NCI-H2029 (cell line): Measurements from ENCODE around the gene OIP5.
"Not testable (repeated sequence)": the region's sequence is repeated elsewhere in the genome, so short reads cannot be mapped to it uniquely, and the experiment has no call there.

Source experiments
- DNase-seq: peaks from one replicate; lab custom pipeline; 2025; lab: John Stamatoyannopoulos, UW

The OIP5 gene

DNA sequence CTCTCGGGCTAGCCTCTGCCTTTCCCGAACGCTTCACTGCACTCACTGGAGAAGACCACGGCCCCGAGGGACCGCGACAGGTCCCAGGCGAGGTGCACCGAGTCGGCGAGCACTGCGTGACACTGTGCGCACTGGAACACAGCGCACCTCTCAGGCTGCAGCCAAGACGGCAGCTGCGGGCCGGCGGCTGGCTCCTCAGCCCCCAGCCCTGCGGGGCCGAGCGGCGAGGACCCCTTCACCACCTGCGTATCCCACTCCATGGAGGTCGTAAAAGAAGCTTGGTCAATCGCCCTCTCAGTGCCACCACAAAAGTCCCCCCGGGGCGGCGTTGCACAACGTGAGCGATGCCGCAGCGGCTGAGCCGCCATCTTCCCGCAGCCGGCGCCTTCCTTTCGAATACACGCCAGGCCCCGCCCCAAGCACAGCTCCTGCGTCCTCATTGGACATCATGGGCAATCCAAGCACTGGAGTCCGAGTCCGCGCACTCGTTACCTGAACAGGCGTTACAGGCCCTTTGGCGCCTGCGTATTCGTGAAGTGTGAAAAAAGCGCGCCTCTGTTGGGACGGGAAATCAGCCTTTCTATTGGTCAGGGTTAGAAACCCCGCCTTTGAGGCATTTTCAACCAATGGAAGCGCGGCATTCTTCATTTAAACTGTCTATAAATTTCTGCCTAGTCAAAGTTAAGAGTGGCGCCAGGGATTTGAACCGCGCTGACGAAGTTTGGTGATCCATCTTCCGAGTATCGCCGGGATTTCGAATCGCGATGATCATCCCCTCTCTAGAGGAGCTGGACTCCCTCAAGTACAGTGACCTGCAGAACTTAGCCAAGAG is at the start of gene OIP5, which contains the start of gene NUSAP1:
TSS of gene OIP5 (minus strand) at position 398 of the 832 bp plus-strand sequence. CDS start at position 368, 30 bp downstream.
TSS of gene NUSAP1 (plus strand) at position 688 of the 832 bp plus-strand sequence. CDS start at position 765, 77 bp downstream.
- DNase-seq: peak; percentile 95

- DNase-seq: no peak
Measured at GRCh38 chr15:41377978-41378377, 45.6 kb upstream of the OIP5 start.

GRCh38 chr15:41367418-41367817 is 35.0 kb upstream of the OIP5 start:
- no peak for DNase-seq

GRCh38 chr15:41354371-41354770 is 22.0 kb upstream of the OIP5 start:
- DNase-seq: no peak

GRCh38 chr15:41350057-41350717 is 17.8 kb upstream of the OIP5 start:
- no peak for DNase-seq

DNA sequence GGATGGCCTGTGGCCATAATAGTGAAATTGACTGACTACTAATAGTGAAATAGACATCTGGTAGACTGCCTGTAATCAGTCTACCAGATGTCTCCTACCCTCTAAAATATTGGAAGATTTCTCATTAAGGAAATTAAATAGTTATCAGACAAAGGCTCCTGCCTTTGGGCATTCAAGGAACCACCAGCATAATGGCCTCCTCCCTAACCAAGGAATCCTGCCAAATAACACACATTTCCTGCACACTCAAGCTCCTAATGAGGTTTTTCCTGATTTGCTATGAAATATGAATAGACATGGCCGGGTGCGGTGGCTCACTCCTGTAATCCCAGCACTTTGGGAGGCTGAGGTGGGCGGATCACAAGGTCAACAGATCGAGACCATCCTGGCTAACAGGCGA is 14.8 kb upstream of the OIP5 start:
- peak; percentile 24 for DNase-seq

- DNase-seq: no peak
Measured at GRCh38 chr15:41341519-41341918, 9.1 kb upstream of the OIP5 start.

DNA sequence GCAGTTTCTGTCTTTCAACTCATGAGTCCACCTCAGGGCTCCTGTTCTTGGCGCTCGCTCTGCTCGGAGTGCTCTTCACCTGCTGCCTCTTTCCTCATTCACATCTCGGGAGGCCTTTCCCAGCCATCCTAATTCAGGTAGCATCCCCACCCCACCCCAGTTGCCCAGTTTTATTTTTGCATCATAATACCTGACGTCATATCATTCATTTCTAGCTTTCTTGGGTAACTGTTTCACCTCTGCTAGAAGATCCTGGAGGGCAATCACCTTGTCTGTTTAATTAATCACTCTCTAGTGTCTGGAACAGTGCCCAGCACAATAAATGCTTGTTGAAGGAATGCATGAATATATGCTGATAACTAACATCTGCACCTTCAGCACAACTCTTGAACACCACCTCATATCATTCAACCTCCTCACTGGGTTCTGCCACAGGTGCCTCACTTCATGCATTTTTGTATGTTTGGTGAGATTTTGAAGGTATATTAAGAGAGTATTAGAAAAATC is 7.9 kb upstream of the OIP5 start:
- DNase-seq: no peak

DNA sequence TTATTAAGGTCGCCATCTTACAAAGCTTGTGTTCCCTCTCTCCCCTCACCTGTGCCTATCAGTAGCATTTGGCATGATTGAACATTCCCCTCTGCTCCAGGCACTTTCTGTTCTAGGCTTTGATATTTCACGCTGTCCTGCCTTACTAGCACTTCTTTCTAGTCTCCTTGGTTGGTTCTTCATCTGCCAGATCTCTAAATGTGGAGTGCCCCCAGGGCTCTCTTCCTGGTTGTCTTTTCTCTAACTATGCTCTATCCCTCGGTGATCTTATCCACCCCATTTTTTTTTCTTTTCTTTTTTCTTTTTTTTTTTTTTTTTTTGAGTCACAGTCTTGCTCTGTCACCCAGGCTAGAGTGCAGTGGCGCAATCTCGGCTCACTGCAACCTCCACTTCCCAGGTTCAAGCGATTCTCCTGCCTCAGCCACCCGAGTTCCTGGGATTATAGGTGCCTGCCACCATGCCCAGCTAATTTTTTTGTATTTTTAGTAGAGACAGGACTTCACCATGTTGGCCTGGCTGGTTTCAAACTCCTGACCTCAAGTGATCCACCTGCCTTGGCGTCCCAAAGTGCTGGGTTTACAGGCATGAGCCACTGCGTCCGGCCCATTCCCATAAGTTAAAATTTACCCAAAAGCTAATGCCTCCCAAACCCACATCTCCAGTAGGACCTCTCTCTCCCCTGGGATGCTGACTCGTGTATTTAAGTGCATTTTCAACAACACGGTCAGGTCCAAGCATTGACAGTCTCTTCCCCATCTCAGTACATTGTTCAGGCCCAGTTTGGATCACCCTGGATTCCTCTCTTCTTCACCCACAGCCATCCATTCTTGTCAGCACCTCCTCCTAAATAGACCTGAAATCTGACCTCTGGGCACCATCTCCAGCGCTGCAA is 5.5 kb upstream of the OIP5 start:
- no peak for DNase-seq

DNA sequence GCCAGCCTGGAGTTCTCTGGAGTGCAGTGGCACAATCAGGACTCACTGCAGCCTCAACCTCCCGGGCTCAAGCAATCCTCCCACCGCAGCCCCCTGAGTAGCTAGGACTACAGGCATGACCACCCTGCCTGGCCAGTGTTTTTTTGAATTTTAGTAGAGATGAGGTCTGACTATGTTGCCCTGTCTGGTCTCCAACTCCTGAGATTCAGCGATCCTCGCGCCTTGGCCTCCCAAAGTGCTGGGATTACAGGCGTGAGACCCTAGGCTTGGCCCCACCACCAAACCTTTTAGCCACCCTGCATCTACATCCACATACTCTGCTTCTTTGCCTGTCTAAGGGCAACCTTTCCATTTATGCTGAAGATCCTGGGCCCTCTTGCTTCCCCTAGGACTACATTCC is 4.7 kb upstream of the OIP5 start:
- DNase-seq: no peak

DNA sequence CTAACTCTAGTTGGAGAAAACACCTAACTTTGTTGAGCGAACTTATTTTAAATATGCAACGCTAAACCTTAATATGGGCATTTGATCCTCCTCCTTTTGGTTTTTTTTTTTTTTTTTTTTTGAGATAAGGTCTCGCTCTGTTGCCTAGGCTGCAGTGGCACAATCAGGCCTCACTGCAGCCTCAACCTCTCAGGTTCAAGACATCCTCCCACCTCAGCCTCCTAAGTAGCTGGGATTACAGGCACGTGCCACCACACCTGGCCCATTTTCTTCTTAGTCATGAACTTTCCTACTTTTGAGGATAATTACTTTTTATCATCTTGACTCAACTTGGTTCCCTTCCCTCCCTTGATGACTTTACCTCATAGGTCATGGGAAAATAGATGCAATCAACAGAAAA is 4.2 kb upstream of the OIP5 start:
- no peak for DNase-seq

- no peak for DNase-seq
Measured at GRCh38 chr15:41334293-41335120, 2.1 kb upstream of the OIP5 start.

DNA sequence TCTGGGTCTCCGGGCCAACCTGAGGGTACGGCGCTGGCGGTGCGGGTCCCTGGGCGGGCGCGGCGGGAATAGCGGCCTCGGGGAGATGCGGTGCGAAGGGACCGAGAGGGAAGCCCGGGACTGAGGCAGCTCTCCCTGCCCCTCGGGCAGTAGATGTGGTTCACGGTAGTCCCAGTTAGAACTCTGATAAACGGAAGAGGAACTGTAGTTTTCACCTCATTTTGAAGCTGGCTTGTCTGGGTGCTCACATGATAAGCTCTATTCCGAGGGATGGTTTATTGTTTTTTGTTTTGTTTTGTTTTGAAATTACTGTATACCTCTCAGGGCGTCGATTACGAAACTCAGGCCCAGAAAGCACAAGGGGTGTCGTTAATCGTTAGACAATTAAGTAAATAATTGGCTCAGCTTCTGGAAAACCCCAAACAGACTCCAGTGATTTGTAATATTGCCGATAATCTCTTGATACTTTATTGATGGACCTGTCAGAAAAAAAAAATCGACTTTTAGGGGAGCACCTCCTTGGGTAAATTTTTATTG is 703 bp upstream of the OIP5 start:
- no peak for DNase-seq

DNA sequence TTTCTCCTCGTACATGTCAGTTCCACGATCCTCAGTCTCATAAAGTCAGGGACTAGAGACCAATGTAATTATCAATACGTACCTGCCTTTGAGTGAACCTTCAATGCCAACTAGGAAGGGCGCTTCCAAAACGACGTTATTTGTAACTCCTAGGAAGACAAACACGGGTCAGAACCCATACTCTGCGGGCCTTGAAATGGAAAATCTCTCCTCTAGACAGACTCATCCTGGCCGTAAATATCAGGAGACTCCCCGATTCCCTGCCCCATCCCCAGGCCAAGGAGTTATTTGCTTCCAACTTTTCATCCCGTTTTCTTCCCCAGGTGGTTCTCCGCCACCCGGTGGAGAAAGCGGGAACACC is 578 bp downstream of the OIP5 start:
- DNase-seq: no peak

- DNase-seq: no peak
Measured at GRCh38 chr15:41331281-41331680, 1.1 kb downstream of the OIP5 start.

GRCh38 chr15:41323611-41324010 is 8.8 kb downstream of the OIP5 start:
- DNase-seq: no peak

DNA sequence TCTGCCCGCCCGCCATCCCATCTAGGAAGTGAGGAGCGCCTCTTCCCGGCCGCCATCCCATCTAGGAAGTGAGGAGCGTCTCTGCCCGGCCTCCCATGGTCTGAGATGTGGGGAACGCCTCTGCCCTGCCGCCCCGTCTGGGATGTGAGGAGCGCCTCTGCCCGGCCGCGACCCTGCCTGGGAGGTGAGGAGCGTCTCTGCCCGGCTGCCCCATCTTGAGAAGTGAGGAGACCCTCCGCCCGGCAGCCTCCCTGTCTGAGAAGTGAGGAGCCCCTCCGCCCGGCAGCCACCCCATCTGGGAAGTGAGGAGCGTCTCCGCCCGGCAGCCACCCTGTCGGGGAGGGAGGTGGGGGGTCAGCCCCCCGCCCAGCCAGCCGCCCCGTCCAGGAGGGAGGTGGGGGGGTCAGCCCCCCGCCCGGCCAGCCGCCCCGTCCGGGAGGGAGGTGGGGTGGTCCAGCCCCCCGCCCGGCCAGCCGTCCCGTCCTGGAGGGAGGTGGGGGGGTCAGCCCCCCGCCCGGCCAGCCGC is 11.5 kb downstream of the OIP5 start:
- not testable (repeated sequence) for DNase-seq

- DNase-seq: no peak
Measured at GRCh38 chr15:41309226-41309905, 23.0 kb downstream of the OIP5 start.

GRCh38 chr15:41307679-41308078 is 24.7 kb downstream of the OIP5 start:
- DNase-seq: no peak

DNA sequence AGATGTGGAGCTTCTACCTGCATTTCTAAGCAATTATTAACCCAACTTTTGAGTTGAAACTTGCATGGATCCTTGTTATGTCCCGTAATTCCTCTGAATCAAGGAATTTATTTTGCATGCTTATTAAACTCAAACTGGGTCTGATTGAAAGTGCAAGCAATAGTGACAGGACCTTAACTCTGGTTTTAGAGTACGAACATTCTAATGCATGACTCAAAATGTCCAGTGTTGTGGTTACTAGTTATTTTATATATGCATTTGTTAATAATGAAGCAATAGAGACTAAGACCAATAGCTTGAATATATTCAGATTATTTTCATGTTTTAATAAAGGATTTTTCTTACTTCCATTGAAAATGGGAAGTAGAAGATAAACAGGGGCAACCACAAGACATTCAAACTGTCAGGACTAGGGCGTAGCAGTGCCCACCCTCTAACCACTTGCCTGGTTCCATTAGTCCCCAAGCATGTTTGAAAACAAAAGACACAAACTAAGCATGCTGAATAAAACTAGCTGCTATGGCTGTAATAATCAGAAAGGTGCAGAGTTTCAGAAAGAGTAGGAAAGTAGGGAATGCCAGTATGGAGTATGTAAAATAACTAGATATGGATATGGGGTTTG is 28.1 kb downstream of the OIP5 start:
- DNase-seq: no peak
